22Rv1 (cell line): ENCODE measurements around the gene RSBN1L.

Experiments
- ZFX ChIP-seq: fragments of 450-650 bp; IDR thresholded peaks from 2 replicates; pipeline ENCODE4 v1.6.1; 2017; ENCODE audit warnings: antibody characterized with exemption, borderline replicate concordance
- TF ChIP-seq, protein P1 (sequence below): fragments of 450-650 bp; IDR thresholded peaks from 2 replicates; pipeline ENCODE4 v1.5.1; 2017; ENCODE audit warnings: mild to moderate bottlenecking

DNA sequence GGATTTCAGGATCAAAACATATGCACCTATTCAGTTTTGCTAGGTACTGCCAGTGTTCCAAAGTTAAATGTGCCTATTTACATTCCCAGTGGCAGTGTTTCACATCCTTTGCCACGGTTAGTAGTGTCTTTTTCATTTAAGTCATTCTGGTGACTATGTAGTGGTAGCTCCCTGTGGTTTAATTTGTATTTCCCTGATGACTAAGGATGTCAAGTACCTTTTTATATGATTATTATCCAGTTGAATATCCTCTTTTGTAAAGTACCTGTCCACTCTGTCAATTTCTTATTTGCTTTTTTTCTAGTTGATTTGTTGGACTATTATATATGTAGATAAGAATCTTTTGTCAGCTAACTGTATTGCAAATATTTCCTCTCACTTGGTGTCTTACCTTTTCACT is 56.9 kb downstream of the RSBN1L start:
- TF ChIP-seq, protein P1, sequence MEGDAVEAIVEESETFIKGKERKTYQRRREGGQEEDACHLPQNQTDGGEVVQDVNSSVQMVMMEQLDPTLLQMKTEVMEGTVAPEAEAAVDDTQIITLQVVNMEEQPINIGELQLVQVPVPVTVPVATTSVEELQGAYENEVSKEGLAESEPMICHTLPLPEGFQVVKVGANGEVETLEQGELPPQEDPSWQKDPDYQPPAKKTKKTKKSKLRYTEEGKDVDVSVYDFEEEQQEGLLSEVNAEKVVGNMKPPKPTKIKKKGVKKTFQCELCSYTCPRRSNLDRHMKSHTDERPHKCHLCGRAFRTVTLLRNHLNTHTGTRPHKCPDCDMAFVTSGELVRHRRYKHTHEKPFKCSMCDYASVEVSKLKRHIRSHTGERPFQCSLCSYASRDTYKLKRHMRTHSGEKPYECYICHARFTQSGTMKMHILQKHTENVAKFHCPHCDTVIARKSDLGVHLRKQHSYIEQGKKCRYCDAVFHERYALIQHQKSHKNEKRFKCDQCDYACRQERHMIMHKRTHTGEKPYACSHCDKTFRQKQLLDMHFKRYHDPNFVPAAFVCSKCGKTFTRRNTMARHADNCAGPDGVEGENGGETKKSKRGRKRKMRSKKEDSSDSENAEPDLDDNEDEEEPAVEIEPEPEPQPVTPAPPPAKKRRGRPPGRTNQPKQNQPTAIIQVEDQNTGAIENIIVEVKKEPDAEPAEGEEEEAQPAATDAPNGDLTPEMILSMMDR: no peak
- TF ChIP-seq ZFX: no peak
